Measurements from ENCODE around the gene NXN.
"Not testable (repeated sequence)": the region's sequence is repeated elsewhere in the genome, so short reads cannot be mapped to it uniquely, and the experiment has no call there.

Gene NXN

GRCh38 chr17:927611-928461, 51.7 kb downstream of the NXN start:
- H3K9me3 Mint-ChIP-seq, result no peaks in the 10 kb centered on the region
- no peaks in the 10 kb centered on the region for H3K4me1 Mint-ChIP-seq
- no peak for ATAC-seq (replicated peaks; ENCODE audit: extremely low read depth, poor library complexity, severe bottlenecking)
- H3K4me3 Mint-ChIP-seq, result no peak overlapping the region
- no peak overlapping the region for H3K27ac Mint-ChIP-seq (ENCODE audit: low read depth)
- H3K36me3 Mint-ChIP-seq (ENCODE audit: insufficient read depth), result no peaks in the 10 kb centered on the region
- peaks cover 61% of the 10 kb centered on the region for H3K27me3 Mint-ChIP-seq
- no peak for DNase-seq (ENCODE audit: low spot score in 2 of 2)

DNA sequence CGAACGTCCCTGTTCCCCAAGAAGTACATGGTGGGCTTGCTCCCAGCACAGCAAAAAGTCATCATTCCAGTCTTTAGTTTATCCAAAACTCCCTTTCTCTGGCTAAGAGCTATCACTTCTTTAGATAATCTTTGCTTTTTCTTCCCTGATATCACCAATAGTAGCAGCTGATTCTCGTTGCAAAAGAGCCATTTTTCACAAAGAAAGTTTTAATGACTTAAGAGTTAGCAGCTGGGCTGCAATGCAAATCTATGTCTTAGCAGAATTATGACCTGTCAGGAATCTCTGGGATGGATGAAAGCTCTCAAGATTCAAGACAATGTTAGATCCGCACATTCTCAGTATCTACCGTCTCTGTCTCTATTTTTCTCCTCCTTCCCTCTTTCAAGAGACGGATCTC, 53.8 kb downstream of the NXN start:
- Mint-ChIP-seq H3K4me1 (no peaks in the 10 kb centered on the region), H3K36me3 (ENCODE audit: insufficient read depth) (no peaks in the 10 kb centered on the region), H3K4me3 (no peak overlapping the region), H3K27me3 (peaks cover 77% of the 10 kb centered on the region), H3K9me3 (no peaks in the 10 kb centered on the region), H3K27ac (ENCODE audit: low read depth) (peak overlapping the region; percentile 27)
- ATAC-seq (replicated peaks; ENCODE audit: extremely low read depth, poor library complexity, severe bottlenecking) (no peak), DNase-seq (ENCODE audit: low spot score in 2 of 2) (no peak)

GRCh38 chr17:924711-925475, 54.7 kb downstream of the NXN start:
- Mint-ChIP-seq H3K27me3 (peaks cover 84% of the 10 kb centered on the region), H3K4me3 (no peak overlapping the region), H3K27ac (ENCODE audit: low read depth) (no peak overlapping the region), H3K36me3 (ENCODE audit: insufficient read depth) (no peaks in the 10 kb centered on the region), H3K4me1 (no peaks in the 10 kb centered on the region), H3K9me3 (no peaks in the 10 kb centered on the region)
- no peak for DNase-seq (ENCODE audit: low spot score in 2 of 2)
- no peak for ATAC-seq (replicated peaks; ENCODE audit: extremely low read depth, poor library complexity, severe bottlenecking)

DNA sequence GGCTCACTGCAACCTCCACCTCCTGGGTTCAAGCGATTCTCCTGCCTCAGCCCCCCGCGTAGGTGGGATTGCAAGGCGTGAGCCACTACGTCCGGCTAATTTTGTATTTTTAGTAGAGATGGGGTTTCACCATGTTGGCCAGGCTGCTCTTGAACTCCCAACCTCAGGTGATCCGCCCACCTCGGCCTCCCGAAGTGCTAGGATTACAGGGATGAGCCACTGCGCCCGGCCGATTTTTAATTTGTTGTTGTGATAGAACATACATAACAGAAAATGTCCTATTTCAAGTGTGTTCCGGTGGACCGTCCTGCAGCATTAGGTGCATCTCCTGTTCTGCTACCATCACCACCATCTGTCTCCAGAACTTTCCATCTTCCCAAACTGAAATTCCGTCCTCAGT, 55.3 kb downstream of the NXN start:
- H3K27ac Mint-ChIP-seq (ENCODE audit: low read depth); H3K4me1 Mint-ChIP-seq; H3K9me3 Mint-ChIP-seq; DNase-seq (ENCODE audit: low spot score in 2 of 2); H3K36me3 Mint-ChIP-seq (ENCODE audit: insufficient read depth); H3K4me3 Mint-ChIP-seq; ATAC-seq (replicated peaks; ENCODE audit: extremely low read depth, poor library complexity, severe bottlenecking): not testable (repeated sequence)
- peaks cover 85% of the 10 kb centered on the region for H3K27me3 Mint-ChIP-seq

GRCh38 chr17:923633-924032, 55.9 kb downstream of the NXN start:
- H3K9me3 Mint-ChIP-seq, result no peaks in the 10 kb centered on the region
- no peaks in the 10 kb centered on the region for H3K4me1 Mint-ChIP-seq
- H3K36me3 Mint-ChIP-seq (ENCODE audit: insufficient read depth), result no peaks in the 10 kb centered on the region
- no peak overlapping the region for H3K27ac Mint-ChIP-seq (ENCODE audit: low read depth)
- H3K4me3 Mint-ChIP-seq, result no peak overlapping the region
- DNase-seq (ENCODE audit: low spot score in 2 of 2) (no peak), ATAC-seq (replicated peaks; ENCODE audit: extremely low read depth, poor library complexity, severe bottlenecking) (no peak)
- H3K27me3 Mint-ChIP-seq, result peaks cover 85% of the 10 kb centered on the region

GRCh38 chr17:921161-921560, 58.4 kb downstream of the NXN start:
- H3K4me1 Mint-ChIP-seq, result no peaks in the 10 kb centered on the region
- ATAC-seq (replicated peaks; ENCODE audit: extremely low read depth, poor library complexity, severe bottlenecking) (no peak), DNase-seq (ENCODE audit: low spot score in 2 of 2) (no peak)
- no peak overlapping the region for H3K27ac Mint-ChIP-seq (ENCODE audit: low read depth)
- peaks cover 73% of the 10 kb centered on the region for H3K27me3 Mint-ChIP-seq
- H3K36me3 Mint-ChIP-seq (ENCODE audit: insufficient read depth), result no peaks in the 10 kb centered on the region
- no peak overlapping the region for H3K4me3 Mint-ChIP-seq
- no peaks in the 10 kb centered on the region for H3K9me3 Mint-ChIP-seq

- H3K27me3 Mint-ChIP-seq, result peaks cover 71% of the 10 kb centered on the region
- H3K9me3 Mint-ChIP-seq, result no peaks in the 10 kb centered on the region
- ATAC-seq (replicated peaks; ENCODE audit: extremely low read depth, poor library complexity, severe bottlenecking) (no peak), DNase-seq (ENCODE audit: low spot score in 2 of 2) (no peak)
- no peak overlapping the region for H3K27ac Mint-ChIP-seq (ENCODE audit: low read depth)
- no peak overlapping the region for H3K4me3 Mint-ChIP-seq
- H3K36me3 Mint-ChIP-seq (ENCODE audit: insufficient read depth), result no peaks in the 10 kb centered on the region
- H3K4me1 Mint-ChIP-seq, result no peaks in the 10 kb centered on the region
Observed at GRCh38 chr17:920190-920589, 59.4 kb downstream of the NXN start.

GRCh38 chr17:917941-918740, 61.4 kb downstream of the NXN start:
- Mint-ChIP-seq H3K27me3 (peaks cover 76% of the 10 kb centered on the region), H3K27ac (ENCODE audit: low read depth) (no peak overlapping the region)
- ATAC-seq (replicated peaks; ENCODE audit: extremely low read depth, poor library complexity, severe bottlenecking), result no peak

GRCh38 chr17:917391-917811, 62.2 kb downstream of the NXN start:
- Mint-ChIP-seq H3K27ac (ENCODE audit: low read depth) (no peak overlapping the region), H3K4me1 (no peaks in the 10 kb centered on the region), H3K9me3 (no peaks in the 10 kb centered on the region), H3K27me3 (peaks cover 76% of the 10 kb centered on the region), H3K4me3 (no peak overlapping the region), H3K36me3 (ENCODE audit: insufficient read depth) (no peaks in the 10 kb centered on the region)
- DNase-seq (ENCODE audit: low spot score in 2 of 2) (no peak), ATAC-seq (replicated peaks; ENCODE audit: extremely low read depth, poor library complexity, severe bottlenecking) (no peak)

More at GRCh38 chr17:917941-918740, 61.4 kb downstream of the NXN start:
- Mint-ChIP-seq H3K9me3 (no peaks in the 10 kb centered on the region), H3K4me1 (no peaks in the 10 kb centered on the region), H3K4me3 (no peak overlapping the region), H3K36me3 (ENCODE audit: insufficient read depth) (no peaks in the 10 kb centered on the region)
- DNase-seq (ENCODE audit: low spot score in 2 of 2), result no peak

GRCh38 chr17:916315-916714, 63.3 kb downstream of the NXN start:
- DNase-seq (ENCODE audit: low spot score in 2 of 2), result no peak
- ATAC-seq (replicated peaks; ENCODE audit: extremely low read depth, poor library complexity, severe bottlenecking), result no peak
- Mint-ChIP-seq H3K4me3 (no peak overlapping the region), H3K36me3 (ENCODE audit: insufficient read depth) (no peaks in the 10 kb centered on the region), H3K4me1 (no peaks in the 10 kb centered on the region), H3K27me3 (peaks cover 77% of the 10 kb centered on the region), H3K27ac (ENCODE audit: low read depth) (no peak overlapping the region), H3K9me3 (no peaks in the 10 kb centered on the region)

- peaks cover 77% of the 10 kb centered on the region for H3K27me3 Mint-ChIP-seq
- no peaks in the 10 kb centered on the region for H3K9me3 Mint-ChIP-seq
- no peaks in the 10 kb centered on the region for H3K36me3 Mint-ChIP-seq (ENCODE audit: insufficient read depth)
- H3K4me3 Mint-ChIP-seq, result no peak overlapping the region
- ATAC-seq (replicated peaks; ENCODE audit: extremely low read depth, poor library complexity, severe bottlenecking) (no peak), DNase-seq (ENCODE audit: low spot score in 2 of 2) (no peak)
- H3K4me1 Mint-ChIP-seq, result no peaks in the 10 kb centered on the region
- H3K27ac Mint-ChIP-seq (ENCODE audit: low read depth), result no peak overlapping the region
Observed at GRCh38 chr17:915538-916201, 63.9 kb downstream of the NXN start.

DNA sequence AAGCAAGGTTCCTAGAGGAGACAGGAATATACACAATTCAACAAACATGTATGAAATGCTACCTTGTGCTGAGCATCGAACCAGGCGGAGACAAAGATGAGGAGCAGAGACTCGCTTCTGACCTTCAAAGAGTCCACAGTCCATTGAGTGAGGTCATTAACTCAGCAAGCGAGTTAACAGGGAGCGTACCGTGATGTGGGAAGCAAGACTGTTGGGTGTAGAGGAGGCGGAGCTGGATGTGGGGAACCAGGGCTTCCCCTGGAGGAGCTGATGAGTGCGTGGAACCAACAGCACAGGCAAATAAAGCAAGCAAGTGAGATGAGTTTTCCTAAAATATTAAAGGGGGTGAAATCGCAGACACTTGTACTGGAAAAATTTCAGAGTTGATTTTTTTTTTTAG, 65.0 kb downstream of the NXN start:
- Mint-ChIP-seq H3K36me3 (ENCODE audit: insufficient read depth) (no peaks in the 10 kb centered on the region), H3K4me1 (no peaks in the 10 kb centered on the region), H3K27me3 (peaks cover 77% of the 10 kb centered on the region), H3K9me3 (no peaks in the 10 kb centered on the region), H3K27ac (ENCODE audit: low read depth) (no peak overlapping the region), H3K4me3 (no peak overlapping the region)
- no peak for ATAC-seq (replicated peaks; ENCODE audit: extremely low read depth, poor library complexity, severe bottlenecking)
- DNase-seq (ENCODE audit: low spot score in 2 of 2), result no peak

Measured in central memory CD8-positive, alpha-beta T cell (primary cell).